Pancreas (tissue), 10 donors: Measurements from ENCODE around the gene CPT1B. TPM values are rescaled to one million over a fixed set of nuclear protein-coding genes. Genes with fewer than 3 reads are reported as not detected.

Source experiments
- ATAC-seq, 4 donors: fragments of 200-7000 bp; cut with Tn5 transposase; one replicate each; pipeline versions ENCODE4 v1.8.0 to v1.9.1; 2020; ENCODE audit warnings: mild to moderate bottlenecking in 4 of 4, moderate library complexity in 4 of 4
- DNase-seq, 6 donors: peaks; one replicate each; pipeline ENCODE4 v3.0.0-alpha.2; 2020
- FAIRE-seq: peaks from 2 replicates; lab custom pipeline; 2012; peaks lifted over from hg19 to GRCh38; lab: Jason Lieb, UNC
- H3K27ac ChIP-seq, 4 donors: fragments of 200-600 bp; sonication (generic); 1 replicate in 3 of 4; 2 replicates in 1 of 4; pipeline versions ENCODE4 v1.5.0 to v1.8.0; 2020
- H3K27me3 ChIP-seq, 4 donors: fragments of 200-600 bp; one replicate each; pipeline ENCODE4 v1.8.0; 2021
- H3K36me3 ChIP-seq, 3 donors: fragments of 200-600 bp; sonication (generic) in 1 of 3; one replicate each; pipeline versions ENCODE4 v1.5.0 to v1.8.0; 2020 to 2021
- H3K4me1 ChIP-seq, 3 donors: fragments of 200-600 bp; one replicate each; pipeline ENCODE4 v1.8.0; 2021
- H3K4me3 ChIP-seq, 4 donors: fragments of 200-600 bp; sonication (generic) in 2 of 4; one replicate each; pipeline versions ENCODE4 v1.5.0 to v1.8.0; 2020 to 2021
- H3K9me3 ChIP-seq, 4 donors: fragments of 200-600 bp; one replicate each; pipeline ENCODE4 v1.8.0; 2021
- WGBS, 2 donors: extraction: QIAGEN DNeasy Blood & Tissue Kit; methylation state at CpG; one replicate each; pipeline ENCODE4 v1.1.7; 2013; 5-methylcytosine and 5-hydroxymethylcytosine counted together
- intact Hi-C, 3 donors: fragments of 100-400 bp; cut with DNase I; formaldehyde crosslinking; loops; one replicate each; pipeline versions ENCODE4 v1.11.1 to v1.14.2; 2022
- polyA plus RNA-seq, 2 donors: library from polyadenylated mRNA; stranded (reverse); fragments of 200-250 nt; gene quantifications; one replicate each; pipeline ENCODE4 v1.2.3, GENCODE V29; 2013
- total RNA-seq, 6 donors: library from RNA; stranded (reverse); fragmentation: NEBNext Ultra II Directional in 4 of 6; extraction: Animal tissue kit (Norgen Biotek cat#: 25700) in 4 of 6; gene quantifications; one replicate each; pipeline versions ENCODE4 v1.2.1 to v1.2.4, GENCODE V29; 2021 to 2023
- TF ChIP-seq, protein P1 (sequence below), 4 donors: fragments of 200-600 bp; sonication (generic) in 3 of 4; IDR thresholded peaks; one replicate each; pipeline versions ENCODE4 v1.5.0 to v1.8.0; 2021; ENCODE audit warnings: antibody characterized with exemption in 4 of 4
- donor health status: healthy with polysubstance abuse.
- donor health status: DM: no; HTN: no; CAD: no; lungs with moderate emphysema.
- donor health status: DM: no; HTN: no; CAD: no.
- donor health status: control.
- donor health status: control.
- donor health status: Bipolar disorder and iron deficiency.
- donor health status: DM: yes; HTN: yes; CAD: no.
- donor health status: DM: no; HTN: no; CAD: no.
- donor health status: DM: no; HTN: no; CAD: no.
- donor health status: DM: yes; HTN: yes; CAD: no.

CPT1B gene
- total and polyA plus RNA-seq, 8 donors, result 7.2 to 87.0 (median 13.6) TPM

GRCh38 chr22:50612528-50613221, 34.4 kb upstream of the CPT1B start:
- ATAC-seq, result peak in 3 of 4 donors; percentile 58 to 64 (median 60)
- no peaks in the 10 kb centered on the region for H3K9me3 ChIP-seq
- DNase-seq, result peak in 1 of 6 donors; percentile 12
- no peak overlapping the region for H3K4me3 ChIP-seq
- H3K36me3 ChIP-seq, result no peaks in the 10 kb centered on the region
- intact Hi-C loops, result loop anchor here in 1 of 3 donors (10.0 kb wide), 1 partner anchor 348 kb away; the partner anchor contains the start of gene MAPK12
- TF ChIP-seq, protein P1, sequence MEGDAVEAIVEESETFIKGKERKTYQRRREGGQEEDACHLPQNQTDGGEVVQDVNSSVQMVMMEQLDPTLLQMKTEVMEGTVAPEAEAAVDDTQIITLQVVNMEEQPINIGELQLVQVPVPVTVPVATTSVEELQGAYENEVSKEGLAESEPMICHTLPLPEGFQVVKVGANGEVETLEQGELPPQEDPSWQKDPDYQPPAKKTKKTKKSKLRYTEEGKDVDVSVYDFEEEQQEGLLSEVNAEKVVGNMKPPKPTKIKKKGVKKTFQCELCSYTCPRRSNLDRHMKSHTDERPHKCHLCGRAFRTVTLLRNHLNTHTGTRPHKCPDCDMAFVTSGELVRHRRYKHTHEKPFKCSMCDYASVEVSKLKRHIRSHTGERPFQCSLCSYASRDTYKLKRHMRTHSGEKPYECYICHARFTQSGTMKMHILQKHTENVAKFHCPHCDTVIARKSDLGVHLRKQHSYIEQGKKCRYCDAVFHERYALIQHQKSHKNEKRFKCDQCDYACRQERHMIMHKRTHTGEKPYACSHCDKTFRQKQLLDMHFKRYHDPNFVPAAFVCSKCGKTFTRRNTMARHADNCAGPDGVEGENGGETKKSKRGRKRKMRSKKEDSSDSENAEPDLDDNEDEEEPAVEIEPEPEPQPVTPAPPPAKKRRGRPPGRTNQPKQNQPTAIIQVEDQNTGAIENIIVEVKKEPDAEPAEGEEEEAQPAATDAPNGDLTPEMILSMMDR (IDR thresholded peaks at IDR 0.05), result no peak
- no peak overlapping the region for H3K27ac ChIP-seq
- no peaks in the 10 kb centered on the region for H3K4me1 ChIP-seq
- WGBS, 2 donors, result 50 to 54% methylated on average over 25 to 31 of the region's 31 CpGs
- H3K27me3 ChIP-seq, result no peaks in the 10 kb centered on the region
- no peak for FAIRE-seq

GRCh38 chr22:50612168-50612527, 33.9 kb upstream of the CPT1B start:
- TF ChIP-seq, protein P1 (IDR thresholded peaks at IDR 0.05), result no peak
- intact Hi-C loops, result loop anchor here in 1 of 3 donors (10.0 kb wide), 1 partner anchor 347 kb away; the partner anchor contains the start of gene MAPK12

DNA sequence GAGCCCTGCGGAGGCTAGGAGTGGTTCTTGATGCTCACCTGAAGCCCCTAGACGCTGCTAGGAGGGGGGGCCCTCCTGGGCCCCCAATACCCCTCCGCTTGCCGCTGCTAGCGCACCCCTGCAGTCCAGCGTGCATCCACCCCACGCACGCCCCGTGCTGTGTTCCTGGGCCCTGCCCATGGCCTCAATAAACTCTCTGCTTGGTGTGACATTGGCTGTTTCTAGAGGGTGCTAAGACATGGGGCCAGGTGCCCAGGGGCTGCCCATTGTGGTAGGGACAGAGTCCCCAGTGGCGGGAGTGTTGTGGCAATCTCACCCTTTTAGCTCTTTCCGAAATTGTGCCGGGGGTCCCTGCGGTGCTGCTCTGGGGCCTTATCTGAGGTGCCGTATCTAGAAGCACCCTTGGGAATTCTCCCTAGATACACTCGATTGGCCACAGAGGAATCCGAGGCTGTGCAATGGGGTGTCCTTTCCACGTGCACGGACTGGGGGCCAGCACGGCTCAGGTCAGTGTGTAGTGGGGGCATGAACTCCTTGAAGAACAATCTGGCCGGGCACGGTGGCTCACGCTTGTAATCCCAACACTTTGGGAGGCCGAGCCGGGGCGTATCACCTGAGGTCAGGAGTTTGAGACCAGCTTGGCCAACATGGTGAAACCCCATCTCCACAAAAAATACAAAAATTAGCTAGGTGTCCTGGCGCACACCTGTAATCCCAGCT, 33.3 kb upstream of the CPT1B start:
- TF ChIP-seq, protein P1 (IDR thresholded peaks at IDR 0.05), result no peak
- Histone ChIP-seq H3K36me3 (no peaks in the 10 kb centered on the region), H3K4me3 (no peak overlapping the region), H3K4me1 (no peaks in the 10 kb centered on the region), H3K27ac (no peak overlapping the region), H3K27me3 (no peaks in the 10 kb centered on the region), H3K9me3 (no peaks in the 10 kb centered on the region)
- DNase-seq (no peak), ATAC-seq (no peak), FAIRE-seq (no peak)
- WGBS, 2 donors, result 84 to 90% methylated on average over 26 of the region's 26 CpGs
- intact Hi-C loops, result loop anchor here in 1 of 3 donors (10.0 kb wide), 1 partner anchor 347 kb away; the partner anchor contains the start of gene MAPK12

More at GRCh38 chr22:50612168-50612527, 33.9 kb upstream of the CPT1B start:
- FAIRE-seq (no peak), DNase-seq (no peak), ATAC-seq (no peak)
- Histone ChIP-seq H3K27me3 (no peaks in the 10 kb centered on the region), H3K27ac (no peak overlapping the region), H3K9me3 (no peaks in the 10 kb centered on the region), H3K36me3 (no peaks in the 10 kb centered on the region), H3K4me3 (no peak overlapping the region), H3K4me1 (no peaks in the 10 kb centered on the region)
- WGBS, 2 donors, result 64 to 73% methylated on average over 6 of the region's 6 CpGs

DNA sequence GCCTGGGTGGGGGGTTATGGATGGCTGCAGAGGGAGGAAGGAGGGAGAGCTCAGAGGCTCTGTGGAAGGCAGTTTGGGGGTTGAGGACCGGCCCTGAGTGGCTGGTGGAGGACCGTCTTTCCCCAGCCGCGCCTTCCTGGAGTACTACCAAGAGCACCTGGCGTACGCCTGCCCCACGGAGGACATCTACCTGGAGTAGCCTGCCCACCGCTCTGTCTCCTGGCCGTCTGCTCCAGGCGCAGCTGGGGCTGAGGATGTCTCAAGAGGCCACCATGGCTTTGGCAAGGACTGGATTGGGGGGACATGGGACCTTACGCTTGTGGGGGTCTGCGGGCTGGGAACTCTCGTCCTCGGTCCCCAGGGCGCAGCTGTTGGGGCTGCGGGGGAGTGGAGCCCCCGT, 32.4 kb upstream of the CPT1B start:
- DNase-seq (peak in 1 of 6 donors; percentile 13), ATAC-seq (no peak), FAIRE-seq (no peak)
- Histone ChIP-seq H3K36me3 (no peaks in the 10 kb centered on the region), H3K4me3 (no peak overlapping the region), H3K9me3 (no peaks in the 10 kb centered on the region), H3K4me1 (no peaks in the 10 kb centered on the region), H3K27me3 (no peaks in the 10 kb centered on the region), H3K27ac (no peak overlapping the region)
- TF ChIP-seq, protein P1 (IDR thresholded peaks at IDR 0.05), result no peak
- intact Hi-C loops, result loop anchor here in 1 of 3 donors (10.0 kb wide), 1 partner anchor 346 kb away; the partner anchor contains the start of gene MAPK12
- 76 to 83% methylated on average over 15 to 17 of the region's 17 CpGs for WGBS, 2 donors
